K562 (cell line): ENCODE measurements around the gene TMEM86A. TPM values are rescaled to one million over a fixed set of nuclear protein-coding genes. Genes with fewer than 3 reads are reported as not detected.
A peak's percentile ranks its signal among the peaks of the same experiment; 100 is the strongest.

ENCODE experiments used
- ATAC-seq: fragments of 200-7000 bp; cut with Tn5 transposase; 3 replicates; pipeline ENCODE4 v1.9.1; 2020; ENCODE audit warnings: moderate library complexity
- BruUV-seq: library from RNA; stranded (reverse); fragments of 400-500 nt; replicated peaks from 2 replicates; lab custom pipeline; 2021; lab: Mats Ljungman, UMichigan
- CTCF ChIA-PET: fragments of 300-600 bp; formaldehyde crosslinking; extraction: SDS; loops from one replicate; lab custom pipeline; 2021; ENCODE audit warnings: low intra/inter-chr PET ratio; lab: Yijun Ruan, JAX
- POLR2A ChIA-PET: fragments of 300-600, 350-650 bp; sonication (Branson Sonifier 250); formaldehyde crosslinking; extraction: SDS; loops from one replicate; lab custom pipeline; 2021; ENCODE audit warnings: antibody characterized with exemption, inconsistent platforms; lab: Yijun Ruan, JAX
- DNase-seq, 4 experiments: peaks; one replicate each; pipeline versions ENCODE4 v3.0.0 to v3.0.0-alpha.2; 2011 to 2018; ENCODE audit warnings: low spot score in 3 of 4, mixed read lengths in 3 of 4; ENCODE audit errors: extremely low read depth in 1 of 4
- FAIRE-seq: peaks from 2 replicates; lab custom pipeline; 2011; peaks lifted over from hg19 to GRCh38; lab: Jason Lieb, UNC
- H2AFZ ChIP-seq: 2 replicates; pipeline ENCODE4 v1.6.0; 2011; ENCODE audit warnings: low read depth, low read length, control low read depth, inconsistent platforms
- H3K27ac ChIP-seq: fragments of 200-600 bp; 3 replicates; pipeline ENCODE4 v1.8.0; 2011; ENCODE audit warnings: low read depth, mild to moderate bottlenecking, control low read depth, inconsistent platforms, low read length, moderate library complexity, mixed read lengths; ENCODE audit errors: extremely low read depth
- H3K27me3 ChIP-seq, 2 experiments: fragments of 300-600 bp in 1 of 2; 2 replicates in 1 of 2; 3 replicates in 1 of 2; pipeline versions ENCODE4 v1.6.0 to v1.8.0; 2011; ENCODE audit warnings: inconsistent platforms in 2 of 2, low read length in 2 of 2, mild to moderate bottlenecking in 1 of 2, mixed read lengths in 1 of 2, moderate library complexity in 1 of 2; ENCODE audit not compliant: control insufficient read depth in 2 of 2, insufficient read depth in 2 of 2
- H3K36me3 ChIP-seq: fragments of 300-600 bp; 3 replicates; pipeline ENCODE4 v1.8.0; 2011; ENCODE audit warnings: mild to moderate bottlenecking, low read length, inconsistent platforms; ENCODE audit not compliant: control insufficient read depth, insufficient read depth
- H3K4me1 ChIP-seq, 2 experiments: fragments of 200-600 bp in 1 of 2; replicated peaks in 1 of 2; 2 replicates in 1 of 2; 3 replicates in 1 of 2; pipeline versions ENCODE4 v1.5.1 to v1.8.0; 2011; ENCODE audit warnings: inconsistent platforms in 2 of 2, low read length in 2 of 2, mild to moderate bottlenecking in 1 of 2, mixed read lengths in 1 of 2, moderate library complexity in 1 of 2; ENCODE audit not compliant: control insufficient read depth in 2 of 2, insufficient read depth in 2 of 2
- H3K4me2 ChIP-seq: 2 replicates; pipeline ENCODE4 v1.6.1; 2011; ENCODE audit warnings: low read length, control low read depth, inconsistent platforms, mixed read lengths; ENCODE audit not compliant: insufficient read depth
- H3K4me3 ChIP-seq: fragments of 200-600 bp; sonication (generic), shearing (Covaris generic); 2 replicates; pipeline ENCODE4 v1.5.1; 2016; ENCODE audit warnings: control low read depth, inconsistent platforms
- H3K79me2 ChIP-seq: fragments of 200-600 bp; 3 replicates; pipeline ENCODE4 v1.8.0; 2011; ENCODE audit warnings: low read length, inconsistent platforms; ENCODE audit not compliant: control insufficient read depth, insufficient read depth
- H3K9ac ChIP-seq, 2 experiments: 2 replicates each; pipeline versions ENCODE4 v1.6.0 to v1.6.1; 2011; ENCODE audit warnings: low read depth in 2 of 2, low read length in 2 of 2, control low read depth in 1 of 2, inconsistent platforms in 1 of 2, mild to moderate bottlenecking in 1 of 2, mixed read lengths in 1 of 2; ENCODE audit not compliant: insufficient read depth in 1 of 2
- H3K9me1 ChIP-seq: one replicate; pipeline ENCODE4 v1.6.0; 2011; ENCODE audit warnings: inconsistent platforms, mild to moderate bottlenecking, low read length, moderate library complexity; ENCODE audit not compliant: control insufficient read depth, insufficient read depth
- H3K9me3 ChIP-seq: replicated peaks from 2 replicates; pipeline ENCODE4 v1.5.1; 2011; ENCODE audit warnings: low read depth, low read length, inconsistent platforms; ENCODE audit not compliant: control insufficient read depth, insufficient read depth
- H4K20me1 ChIP-seq: replicated peaks from 2 replicates; pipeline ENCODE4 v1.6.1; 2011; ENCODE audit warnings: low read length, inconsistent platforms, mixed read lengths; ENCODE audit not compliant: control insufficient read depth, insufficient read depth
- RAD21 ChIP-seq, 2 experiments: fragments of 250-450 bp in 1 of 2; fragments of 450-650 bp in 1 of 2; sonication (Bioruptor Pico) in 1 of 2; formaldehyde crosslinking in 1 of 2; IDR thresholded peaks in 1 of 2; conservative IDR thresholded peaks in 1 of 2; 2 replicates each; pipeline versions ENCODE4 v1.4.0 to v1.8.0; 2020 to 2022; ENCODE audit warnings: mild to moderate bottlenecking in 2 of 2, moderate library complexity in 1 of 2
- XRCC5 ChIP-seq: fragments of 200-400 bp; formaldehyde crosslinking; IDR thresholded peaks from 2 replicates; pipeline ENCODE4 v1.6.1; 2017; ENCODE audit warnings: low read depth, mild to moderate bottlenecking, low read length
- ZFP30 ChIP-seq: fragments of 250-450 bp; sonication (Bioruptor Pico); IDR thresholded peaks from 2 replicates; pipeline ENCODE4 v1.8.0; 2022; ENCODE audit warnings: moderate library complexity, mild to moderate bottlenecking, inconsistent platforms, borderline replicate concordance
- WGBS: fragments of 100-300 bp; shearing (Covaris generic); methylation state at CpG from one replicate; pipeline ENCODE4 v1.1.6; 2016; ENCODE audit warnings: low coverage, mixed read lengths; ENCODE audit not compliant: insufficient coverage; ENCODE audit errors: missing lambda C conversion rate; 5-methylcytosine and 5-hydroxymethylcytosine counted together
- in situ Hi-C: fragments of 300-500 bp; cut with MboI; formaldehyde crosslinking; loops from 4 replicates; pipeline ENCODE4 v1.15.0; 2018; ENCODE audit warnings: inconsistent platforms, mixed read lengths
- intact Hi-C: fragments of 100-400 bp; cut with micrococcal nuclease; formaldehyde crosslinking; loops from 2 replicates; pipeline ENCODE4 v1.14.2; 2022
- polyA plus RNA-seq, 8 experiments: library from polyadenylated mRNA; depleted of rRNA in 4 of 8; stranded (reverse) in 5 of 8; unstranded in 3 of 8; fragments of >200 nt; fragmentation: Nextera tagmentation in 2 of 8; fragmentation: Illumina TruSeq in 1 of 8; extraction: Ambion mirVana in 2 of 8; extraction: Trizol in 1 of 8; gene quantifications; 2 replicates each; pipeline versions ENCODE4 v1.2.1 to v1.2.3, GENCODE V29; 2011 to 2014; ENCODE audit warnings: inconsistent platforms in 1 of 8, missing spikeins in 1 of 8
- total RNA-seq, 7 experiments: library from RNA; depleted of rRNA in 6 of 7; stranded (reverse); fragments of >200 nt in 6 of 7; fragmentation: Illumina TruSeq in 2 of 7; extraction: Trizol in 2 of 7; gene quantifications; 2 replicates each; pipeline versions ENCODE4 v1.2.1 to v1.2.3, GENCODE V29; 2011 to 2021; ENCODE audit warnings: low replicate concordance in 1 of 7
- TF ChIP-seq, protein P1 (sequence below), 2 experiments: fragments of 450-650 bp; conservative IDR thresholded peaks; 2 replicates each; pipeline ENCODE4 v1.6.1; 2017; ENCODE audit warnings: mild to moderate bottlenecking in 2 of 2, moderate library complexity in 2 of 2
- TF ChIP-seq, protein P2 (sequence below): IDR thresholded peaks from 2 replicates; pipeline ENCODE4 v1.6.1; 2011; ENCODE audit warnings: borderline replicate concordance, low read depth, mild to moderate bottlenecking, moderate library complexity, low read length; ENCODE audit not compliant: insufficient read depth, poor library complexity, severe bottlenecking
- TF ChIP-seq, protein P3 (sequence below), 3 experiments: IDR thresholded peaks in 2 of 3; conservative IDR thresholded peaks in 1 of 3; 2 replicates each; pipeline ENCODE4 v1.5.1; 2011 to 2012; ENCODE audit warnings: low read length in 3 of 3, mild to moderate bottlenecking in 3 of 3, control low read depth in 2 of 3, improper control_type of control experiment in 1 of 3, inconsistent platforms in 1 of 3, low read depth in 1 of 3, mixed read lengths in 1 of 3, moderate library complexity in 1 of 3; ENCODE audit not compliant: insufficient read depth in 2 of 3
- TF ChIP-seq, protein P4 (sequence below): fragments of 450-650 bp; formaldehyde crosslinking; IDR thresholded peaks from 2 replicates; pipeline ENCODE4 v1.4.0; 2020; ENCODE audit warnings: mild to moderate bottlenecking, moderate library complexity
- TF ChIP-seq, protein P5 (sequence below): fragments of 250-450 bp; sonication (Bioruptor Pico); IDR thresholded peaks from 2 replicates; pipeline ENCODE4 v1.5.1; 2021; ENCODE audit warnings: mild to moderate bottlenecking

TMEM86A gene
- total and polyA plus RNA-seq, 9 of the 15 experiments (the other 6 are each of a cell fraction or from before 2014, with no cell fraction given) = 0.22 to 1.3 (median 0.40) TPM; not detected in 2

DNA sequence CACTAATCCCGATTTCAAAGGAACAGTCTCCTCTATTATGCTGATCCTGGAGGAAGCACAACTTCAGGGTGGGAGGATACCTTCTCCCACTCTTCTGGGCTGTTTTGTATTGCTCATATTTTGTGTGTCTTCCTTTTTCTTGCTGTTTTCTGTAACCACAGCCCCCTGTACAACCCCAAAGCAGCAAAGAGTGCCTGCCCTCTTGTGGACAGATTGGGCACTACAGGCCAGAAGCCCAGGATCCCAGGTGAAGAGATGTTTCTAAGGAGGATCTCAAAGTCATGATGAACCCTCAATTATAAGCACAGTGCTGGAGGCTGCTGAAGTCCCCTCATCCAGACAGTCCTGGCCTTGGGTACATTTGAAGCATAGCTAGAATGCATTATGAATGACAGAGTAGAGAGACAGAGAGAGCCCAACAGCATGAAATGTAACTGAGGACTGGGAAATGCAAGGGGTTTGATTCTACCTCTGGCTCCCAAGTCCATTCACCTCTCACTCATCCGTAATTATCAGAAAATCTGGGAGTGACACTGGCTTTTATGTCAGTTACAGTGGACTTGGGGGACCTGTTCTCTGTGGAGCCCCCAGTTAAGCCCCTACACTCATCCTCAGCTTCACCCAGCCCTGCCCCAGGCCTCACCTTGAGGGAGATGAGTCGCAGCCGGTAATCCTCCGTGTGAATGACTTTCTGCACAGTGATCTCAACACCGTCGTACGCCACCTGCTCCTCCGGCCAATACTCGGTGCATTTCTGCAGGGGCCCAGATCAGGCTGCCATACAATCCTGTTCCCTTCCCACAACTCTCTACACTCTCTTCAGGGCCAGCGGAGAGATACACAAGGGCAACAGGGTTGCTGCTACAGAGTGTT is 33.6 kb downstream of the TMEM86A start:
- in situ Hi-C loops = loop anchor here (5.0 to 25.0 kb wide), 3 partner anchors 75 to 487 kb away; partner anchors contain the start of genes SAA2 and TSG101
- no peak overlapping the region for H3K27ac ChIP-seq
- no peaks in the 10 kb centered on the region for H3K79me2 ChIP-seq
- peak; percentile 67 to 73 (median 68) for DNase-seq
- 0 out of 2 replicates have a peak overlapping the region, but pooled peaks have one; percentile 15 for H2AFZ ChIP-seq
- H3K4me2 ChIP-seq = no peak overlapping the region
- CTCF ChIA-PET = interaction anchor here (0.6 to 3.4 kb wide), 3 partner anchors 65 to 488 kb away, joined by 3 to 19 read pairs (median 3); no protein-coding TSS in a partner anchor
- peak; percentile 80 for ATAC-seq
- 0% methylated on average over 11 of the region's 11 CpGs for WGBS
- H3K27me3 ChIP-seq = peaks cover 16 to 56% of the 10 kb centered on the region in 2 experiments
- no peak overlapping the region for H3K4me3 ChIP-seq
- H3K9me1 ChIP-seq = no peaks in the 10 kb centered on the region
- H3K9ac ChIP-seq = no peak overlapping the region
- POLR2A ChIA-PET = interaction anchor here (0.7 kb wide), 1 partner anchor 769 kb away, joined by 3 read pairs; no protein-coding TSS in a partner anchor
- peaks cover 0 to 3% of the 10 kb centered on the region in 2 experiments; a peak in 1 of 5 replicates for H3K4me1 ChIP-seq
- intact Hi-C loops = loop anchor here (1.0 to 10.0 kb wide), 5 partner anchors 33 to 617 kb away; partner anchors contain the start of gene SAA2
- H3K36me3 ChIP-seq = no peaks in the 10 kb centered on the region
- no peaks in the 10 kb centered on the region for H4K20me1 ChIP-seq
- BruUV-seq = no TSS peak
- H3K9me3 ChIP-seq = no peaks in the 10 kb centered on the region
- peak; percentile 93 for FAIRE-seq
- 0 out of 2 replicates have a peak, but pooled peaks have one; percentile 59 for TF ChIP-seq XRCC5
- peak; percentile 81 to 84 for TF ChIP-seq RAD21 (CRISPR knock-in tag; conservative IDR thresholded peaks at IDR 0.05 in 1 of 2, IDR thresholded peaks at IDR 0.05 in 1 of 2)
- TF ChIP-seq, protein P1, sequence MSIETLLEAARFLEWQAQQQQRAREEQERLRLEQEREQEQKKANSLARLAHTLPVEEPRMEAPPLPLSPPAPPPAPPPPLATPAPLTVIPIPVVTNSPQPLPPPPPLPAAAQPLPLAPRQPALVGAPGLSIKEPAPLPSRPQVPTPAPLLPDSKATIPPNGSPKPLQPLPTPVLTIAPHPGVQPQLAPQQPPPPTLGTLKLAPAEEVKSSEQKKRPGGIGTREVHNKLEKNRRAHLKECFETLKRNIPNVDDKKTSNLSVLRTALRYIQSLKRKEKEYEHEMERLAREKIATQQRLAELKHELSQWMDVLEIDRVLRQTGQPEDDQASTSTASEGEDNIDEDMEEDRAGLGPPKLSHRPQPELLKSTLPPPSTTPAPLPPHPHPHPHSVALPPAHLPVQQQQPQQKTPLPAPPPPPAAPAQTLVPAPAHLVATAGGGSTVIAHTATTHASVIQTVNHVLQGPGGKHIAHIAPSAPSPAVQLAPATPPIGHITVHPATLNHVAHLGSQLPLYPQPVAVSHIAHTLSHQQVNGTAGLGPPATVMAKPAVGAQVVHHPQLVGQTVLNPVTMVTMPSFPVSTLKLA (conservative IDR thresholded peaks at IDR 0.05) = no peak
- TF ChIP-seq, protein P2, sequence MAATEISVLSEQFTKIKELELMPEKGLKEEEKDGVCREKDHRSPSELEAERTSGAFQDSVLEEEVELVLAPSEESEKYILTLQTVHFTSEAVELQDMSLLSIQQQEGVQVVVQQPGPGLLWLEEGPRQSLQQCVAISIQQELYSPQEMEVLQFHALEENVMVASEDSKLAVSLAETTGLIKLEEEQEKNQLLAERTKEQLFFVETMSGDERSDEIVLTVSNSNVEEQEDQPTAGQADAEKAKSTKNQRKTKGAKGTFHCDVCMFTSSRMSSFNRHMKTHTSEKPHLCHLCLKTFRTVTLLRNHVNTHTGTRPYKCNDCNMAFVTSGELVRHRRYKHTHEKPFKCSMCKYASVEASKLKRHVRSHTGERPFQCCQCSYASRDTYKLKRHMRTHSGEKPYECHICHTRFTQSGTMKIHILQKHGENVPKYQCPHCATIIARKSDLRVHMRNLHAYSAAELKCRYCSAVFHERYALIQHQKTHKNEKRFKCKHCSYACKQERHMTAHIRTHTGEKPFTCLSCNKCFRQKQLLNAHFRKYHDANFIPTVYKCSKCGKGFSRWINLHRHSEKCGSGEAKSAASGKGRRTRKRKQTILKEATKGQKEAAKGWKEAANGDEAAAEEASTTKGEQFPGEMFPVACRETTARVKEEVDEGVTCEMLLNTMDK = no peak
- TF ChIP-seq, protein P3, sequence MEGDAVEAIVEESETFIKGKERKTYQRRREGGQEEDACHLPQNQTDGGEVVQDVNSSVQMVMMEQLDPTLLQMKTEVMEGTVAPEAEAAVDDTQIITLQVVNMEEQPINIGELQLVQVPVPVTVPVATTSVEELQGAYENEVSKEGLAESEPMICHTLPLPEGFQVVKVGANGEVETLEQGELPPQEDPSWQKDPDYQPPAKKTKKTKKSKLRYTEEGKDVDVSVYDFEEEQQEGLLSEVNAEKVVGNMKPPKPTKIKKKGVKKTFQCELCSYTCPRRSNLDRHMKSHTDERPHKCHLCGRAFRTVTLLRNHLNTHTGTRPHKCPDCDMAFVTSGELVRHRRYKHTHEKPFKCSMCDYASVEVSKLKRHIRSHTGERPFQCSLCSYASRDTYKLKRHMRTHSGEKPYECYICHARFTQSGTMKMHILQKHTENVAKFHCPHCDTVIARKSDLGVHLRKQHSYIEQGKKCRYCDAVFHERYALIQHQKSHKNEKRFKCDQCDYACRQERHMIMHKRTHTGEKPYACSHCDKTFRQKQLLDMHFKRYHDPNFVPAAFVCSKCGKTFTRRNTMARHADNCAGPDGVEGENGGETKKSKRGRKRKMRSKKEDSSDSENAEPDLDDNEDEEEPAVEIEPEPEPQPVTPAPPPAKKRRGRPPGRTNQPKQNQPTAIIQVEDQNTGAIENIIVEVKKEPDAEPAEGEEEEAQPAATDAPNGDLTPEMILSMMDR (IDR thresholded peaks at IDR 0.05 in 2 of 3, conservative IDR thresholded peaks at IDR 0.05 in 1 of 3; ENCODE audit: insufficient read depth in 2 of 3, low read depth in 1 of 3, low read length in 3 of 3) = peak; percentile 76 to 95 (median 90)
- TF ChIP-seq, protein P4, sequence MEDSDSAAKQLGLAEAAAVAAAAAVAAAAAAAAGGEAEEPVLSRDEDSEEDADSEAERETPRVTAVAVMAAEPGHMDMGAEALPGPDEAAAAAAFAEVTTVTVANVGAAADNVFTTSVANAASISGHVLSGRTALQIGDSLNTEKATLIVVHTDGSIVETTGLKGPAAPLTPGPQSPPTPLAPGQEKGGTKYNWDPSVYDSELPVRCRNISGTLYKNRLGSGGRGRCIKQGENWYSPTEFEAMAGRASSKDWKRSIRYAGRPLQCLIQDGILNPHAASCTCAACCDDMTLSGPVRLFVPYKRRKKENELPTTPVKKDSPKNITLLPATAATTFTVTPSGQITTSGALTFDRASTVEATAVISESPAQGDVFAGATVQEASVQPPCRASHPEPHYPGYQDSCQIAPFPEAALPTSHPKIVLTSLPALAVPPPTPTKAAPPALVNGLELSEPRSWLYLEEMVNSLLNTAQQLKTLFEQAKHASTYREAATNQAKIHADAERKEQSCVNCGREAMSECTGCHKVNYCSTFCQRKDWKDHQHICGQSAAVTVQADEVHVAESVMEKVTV (CRISPR knock-in tag) = peak; percentile 46
- no peak for TF ChIP-seq ZFP30 (CRISPR knock-in tag)
- TF ChIP-seq, protein P5, sequence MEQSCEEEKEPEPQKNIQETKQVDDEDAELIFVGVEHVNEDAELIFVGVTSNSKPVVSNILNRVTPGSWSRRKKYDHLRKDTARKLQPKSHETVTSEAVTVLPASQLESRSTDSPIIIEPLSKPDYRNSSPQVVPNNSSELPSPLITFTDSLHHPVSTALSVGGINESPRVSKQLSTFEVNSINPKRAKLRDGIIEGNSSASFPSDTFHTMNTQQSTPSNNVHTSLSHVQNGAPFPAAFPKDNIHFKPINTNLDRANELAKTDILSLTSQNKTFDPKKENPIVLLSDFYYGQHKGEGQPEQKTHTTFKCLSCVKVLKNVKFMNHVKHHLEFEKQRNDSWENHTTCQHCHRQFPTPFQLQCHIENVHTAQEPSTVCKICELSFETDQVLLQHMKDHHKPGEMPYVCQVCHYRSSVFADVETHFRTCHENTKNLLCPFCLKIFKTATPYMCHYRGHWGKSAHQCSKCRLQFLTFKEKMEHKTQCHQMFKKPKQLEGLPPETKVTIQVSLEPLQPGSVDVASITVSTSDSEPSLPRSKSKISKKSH (CRISPR knock-in tag) = no peak
